Suprapubic skin (tissue), 4 donors: Measurements from ENCODE around the gene CCDC13. TPM values are rescaled to one million over a fixed set of nuclear protein-coding genes. Genes with fewer than 3 reads are reported as not detected.

Source experiments
- DNase-seq, 2 donors: peaks; one replicate each; pipeline ENCODE4 v3.0.0-alpha.2; 2019; ENCODE audit warnings: low spot score in 2 of 2
- H3K27ac ChIP-seq: fragments of 200-600 bp; sonication (generic); one replicate; pipeline ENCODE4 v1.5.1; 2019
- H3K27me3 ChIP-seq: fragments of 200-600 bp; sonication (generic); one replicate; pipeline ENCODE4 v1.5.1; 2019
- H3K36me3 ChIP-seq: fragments of 200-600 bp; sonication (generic); one replicate; pipeline ENCODE4 v1.5.1; 2019
- H3K4me1 ChIP-seq: fragments of 200-600 bp; sonication (generic); one replicate; pipeline ENCODE4 v1.5.1; 2019
- H3K4me3 ChIP-seq: fragments of 200-600 bp; sonication (generic); one replicate; pipeline ENCODE4 v1.5.1; 2019; ENCODE audit warnings: mild to moderate bottlenecking
- H3K9me3 ChIP-seq: fragments of 200-600 bp; sonication (generic); one replicate; pipeline ENCODE4 v1.5.1; 2019
- EP300 ChIP-seq: sonication (generic); formaldehyde crosslinking; IDR thresholded peaks from one replicate; pipeline ENCODE4 v1.6.1; 2017; ENCODE audit warnings: antibody characterized with exemption
- POLR2A ChIP-seq, 2 donors: fragments of 450-650 bp; IDR thresholded peaks; one replicate each; pipeline ENCODE4 v1.6.1; 2017; ENCODE audit warnings: antibody characterized with exemption in 2 of 2, mild to moderate bottlenecking in 2 of 2, moderate library complexity in 2 of 2
- POLR2AphosphoS5 ChIP-seq, 3 donors: sonication (generic); formaldehyde crosslinking; IDR thresholded peaks; one replicate each; pipeline ENCODE4 v1.6.1; 2017; ENCODE audit warnings: antibody characterized with exemption in 3 of 3
- whole genome bisulfite sequencing: methylation state at CpG from one replicate; pipeline ENCODE4 v1.1.5; 2018; 5-methylcytosine and 5-hydroxymethylcytosine counted together
- total RNA-seq, 4 donors: library from RNA; depleted of rRNA; stranded (reverse); fragments of >200 nt; gene quantifications; one replicate each; pipeline ENCODE4 v1.1.0, GENCODE V29; 2016
- TF ChIP-seq, protein P1 (sequence below), 2 donors: fragments of 200-600 bp in 1 of 2; fragments of 450-650 bp in 1 of 2; sonication (generic) in 1 of 2; IDR thresholded peaks; one replicate each; pipeline ENCODE4 v1.5.1; 2016 to 2019; ENCODE audit warnings: antibody characterized with exemption in 2 of 2, mild to moderate bottlenecking in 1 of 2, moderate library complexity in 1 of 2

The CCDC13 gene
- total RNA-seq, 4 donors from 2014 or later = 0.89 TPM; not detected in 3

DNA sequence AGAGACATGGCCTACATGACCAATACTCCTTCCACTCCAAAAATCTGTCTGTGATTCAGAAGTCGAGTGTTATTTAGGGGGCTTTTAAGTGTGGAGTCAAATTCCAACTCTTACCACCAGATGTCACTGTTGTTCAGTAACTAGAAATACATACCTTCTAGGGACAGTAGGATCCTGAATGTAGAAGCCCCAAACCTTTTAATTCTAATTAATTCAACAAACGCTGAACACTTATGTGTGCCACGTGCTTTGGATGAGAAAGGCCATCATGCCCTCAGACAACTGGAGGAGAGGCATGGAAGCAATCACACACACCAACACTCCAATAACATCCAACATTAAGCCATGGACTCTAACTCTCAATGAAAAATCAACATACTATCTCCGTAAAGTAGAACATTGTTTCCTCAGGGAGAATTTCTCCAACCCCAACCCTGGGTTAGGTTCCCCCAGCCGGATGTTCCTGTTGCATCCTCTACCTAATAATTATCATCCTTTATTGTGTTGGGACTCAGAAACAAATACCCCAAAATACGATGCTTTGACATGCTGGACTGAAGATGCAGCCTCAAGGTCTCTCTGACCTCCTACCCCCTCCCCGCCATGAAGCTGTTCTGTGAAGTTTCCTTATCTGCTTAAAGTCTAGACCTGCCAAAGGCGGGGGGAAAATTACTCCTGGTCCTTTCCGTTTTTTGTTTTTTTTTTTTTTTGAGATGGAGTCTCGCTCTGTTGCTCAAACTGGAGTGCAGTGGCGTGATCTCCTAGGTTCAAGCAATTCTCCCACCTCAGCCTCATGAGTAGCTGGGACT, 8.0 kb upstream of the CCDC13 start:
- Histone ChIP-seq H3K4me1 (peaks cover 10% of the 10 kb centered on the region), H3K27me3 (no peaks in the 10 kb centered on the region), H3K27ac (no peak overlapping the region), H3K4me3 (no peak overlapping the region), H3K36me3 (peaks cover 25% of the 10 kb centered on the region), H3K9me3 (no peaks in the 10 kb centered on the region)
- 61% methylated on average over 11 of the region's 11 CpGs for WGBS
- no peak for DNase-seq
- TF ChIP-seq POLR2A (IDR thresholded peaks at IDR 0.05) (no peak), EP300 (no peak), POLR2AphosphoS5 (IDR thresholded peaks at IDR 0.05) (no peak)
- TF ChIP-seq, protein P1, sequence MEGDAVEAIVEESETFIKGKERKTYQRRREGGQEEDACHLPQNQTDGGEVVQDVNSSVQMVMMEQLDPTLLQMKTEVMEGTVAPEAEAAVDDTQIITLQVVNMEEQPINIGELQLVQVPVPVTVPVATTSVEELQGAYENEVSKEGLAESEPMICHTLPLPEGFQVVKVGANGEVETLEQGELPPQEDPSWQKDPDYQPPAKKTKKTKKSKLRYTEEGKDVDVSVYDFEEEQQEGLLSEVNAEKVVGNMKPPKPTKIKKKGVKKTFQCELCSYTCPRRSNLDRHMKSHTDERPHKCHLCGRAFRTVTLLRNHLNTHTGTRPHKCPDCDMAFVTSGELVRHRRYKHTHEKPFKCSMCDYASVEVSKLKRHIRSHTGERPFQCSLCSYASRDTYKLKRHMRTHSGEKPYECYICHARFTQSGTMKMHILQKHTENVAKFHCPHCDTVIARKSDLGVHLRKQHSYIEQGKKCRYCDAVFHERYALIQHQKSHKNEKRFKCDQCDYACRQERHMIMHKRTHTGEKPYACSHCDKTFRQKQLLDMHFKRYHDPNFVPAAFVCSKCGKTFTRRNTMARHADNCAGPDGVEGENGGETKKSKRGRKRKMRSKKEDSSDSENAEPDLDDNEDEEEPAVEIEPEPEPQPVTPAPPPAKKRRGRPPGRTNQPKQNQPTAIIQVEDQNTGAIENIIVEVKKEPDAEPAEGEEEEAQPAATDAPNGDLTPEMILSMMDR (IDR thresholded peaks at IDR 0.05) = peak; percentile 60 to 80

DNA sequence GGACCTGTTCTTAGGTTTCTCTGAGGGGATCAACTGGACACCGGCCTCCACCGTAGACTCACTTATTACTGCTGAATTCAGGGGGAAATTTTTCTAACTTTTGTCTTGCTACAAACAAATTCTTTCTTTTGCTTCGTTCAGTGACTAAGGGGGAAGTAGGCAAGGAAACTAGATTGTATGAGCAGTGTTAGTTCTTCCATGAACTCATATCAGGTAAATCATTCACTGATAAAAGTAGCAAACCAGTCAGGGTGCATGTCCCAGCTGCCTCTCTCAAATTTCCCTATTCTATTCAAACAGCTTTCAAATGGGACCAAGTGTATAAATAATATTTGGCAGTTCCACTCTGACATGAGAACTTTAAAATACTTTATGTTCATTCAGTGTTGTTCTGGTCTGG, 7.3 kb upstream of the CCDC13 start:
- WGBS = 80% methylated on average over 3 of the region's 3 CpGs
- TF ChIP-seq POLR2A (IDR thresholded peaks at IDR 0.05) (no peak), EP300 (no peak), POLR2AphosphoS5 (IDR thresholded peaks at IDR 0.05) (no peak)
- TF ChIP-seq, protein P1 (IDR thresholded peaks at IDR 0.05) = no peak
- Histone ChIP-seq H3K36me3 (peaks cover 20% of the 10 kb centered on the region), H3K9me3 (no peaks in the 10 kb centered on the region), H3K4me1 (peaks cover 10% of the 10 kb centered on the region), H3K4me3 (no peak overlapping the region), H3K27ac (peak overlapping the region; percentile 20), H3K27me3 (no peaks in the 10 kb centered on the region)
- no peak for DNase-seq

DNA sequence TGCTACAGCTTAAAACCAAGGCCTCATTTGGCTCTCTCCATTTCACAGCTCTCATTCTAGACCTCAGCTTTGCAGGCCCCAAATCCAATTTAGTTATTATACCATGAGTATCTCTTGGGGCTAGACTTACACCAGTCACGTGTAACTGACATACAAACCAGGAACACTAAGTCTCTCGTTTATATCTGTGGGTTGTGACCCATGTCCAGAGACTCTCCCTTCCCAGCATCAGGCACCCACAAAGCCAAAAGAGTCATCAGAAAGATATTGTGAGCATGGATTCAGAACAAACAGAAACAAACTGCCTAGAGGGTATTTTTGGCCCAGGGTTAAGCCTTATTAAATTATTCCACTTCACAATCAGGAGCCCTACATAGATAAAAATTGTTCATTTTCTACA, 5.6 kb upstream of the CCDC13 start:
- no peaks in the 10 kb centered on the region for H3K27me3 ChIP-seq
- TF ChIP-seq EP300 (no peak), POLR2A (IDR thresholded peaks at IDR 0.05) (no peak), POLR2AphosphoS5 (IDR thresholded peaks at IDR 0.05) (no peak)
- TF ChIP-seq, protein P1 (IDR thresholded peaks at IDR 0.05) = no peak
- H3K4me3 ChIP-seq = no peak overlapping the region
- peaks cover 8% of the 10 kb centered on the region for H3K36me3 ChIP-seq
- DNase-seq = no peak
- H3K9me3 ChIP-seq = no peaks in the 10 kb centered on the region
- 88% methylated on average over 2 of the region's 2 CpGs for WGBS
- H3K4me1 ChIP-seq = peaks cover 12% of the 10 kb centered on the region
- peak overlapping the region; percentile 60 for H3K27ac ChIP-seq

DNA sequence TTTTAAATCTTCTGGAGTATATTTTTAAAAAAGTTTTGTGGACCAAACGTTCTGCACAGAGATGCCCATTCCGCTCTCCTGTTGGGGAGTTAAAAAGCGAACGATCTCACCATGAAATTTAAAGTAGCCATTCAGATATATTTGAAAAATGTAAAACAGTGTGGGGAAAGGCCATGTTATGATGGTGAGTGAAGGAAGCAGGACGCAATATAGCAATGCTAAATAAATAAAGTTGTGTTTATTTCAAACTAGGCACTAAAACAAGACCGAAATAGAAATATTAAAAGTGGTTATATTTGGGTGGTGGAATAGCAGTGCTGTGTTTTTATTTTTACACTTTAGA, 327 bp upstream of the CCDC13 start:
- TF ChIP-seq POLR2AphosphoS5 (IDR thresholded peaks at IDR 0.05) (no peak), POLR2A (IDR thresholded peaks at IDR 0.05) (no peak), EP300 (no peak)
- TF ChIP-seq, protein P1 (IDR thresholded peaks at IDR 0.05) = no peak
- H3K36me3 ChIP-seq = no peaks in the 10 kb centered on the region
- 14% methylated on average over 6 of the region's 6 CpGs for WGBS
- H3K27me3 ChIP-seq = no peaks in the 10 kb centered on the region
- peak overlapping the region; percentile 51 for H3K4me3 ChIP-seq
- no peak for DNase-seq
- H3K27ac ChIP-seq = peak overlapping the region; percentile 51
- H3K4me1 ChIP-seq = peaks cover 14% of the 10 kb centered on the region
- no peaks in the 10 kb centered on the region for H3K9me3 ChIP-seq

DNA sequence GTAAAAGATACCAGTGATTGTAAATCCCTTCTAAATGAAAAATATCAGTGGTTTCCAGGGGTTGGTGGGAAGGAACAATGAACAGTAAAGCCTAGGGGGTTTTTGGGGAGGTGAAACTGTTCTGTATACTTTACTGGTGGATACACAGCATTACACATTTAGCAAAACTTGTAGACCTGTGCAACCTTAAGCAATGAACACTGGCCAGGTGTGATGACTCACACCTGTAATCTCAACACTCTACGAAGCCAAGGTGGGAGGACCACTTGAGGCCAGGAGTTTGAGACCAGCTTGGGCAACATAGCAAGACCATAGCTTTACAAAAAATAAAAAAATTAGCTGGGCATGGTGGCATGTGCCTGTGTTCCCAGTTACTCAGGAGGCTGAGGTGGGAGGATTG, 1.8 kb downstream of the CCDC13 start:
- no peak overlapping the region for H3K27ac ChIP-seq
- 50% methylated on average over 1 of the region's 1 CpG for WGBS
- no peak overlapping the region for H3K4me3 ChIP-seq
- TF ChIP-seq, protein P1 (IDR thresholded peaks at IDR 0.05) = no peak
- TF ChIP-seq POLR2A (IDR thresholded peaks at IDR 0.05) = no peak
- TF ChIP-seq EP300 = no peak
- no peak for TF ChIP-seq POLR2AphosphoS5 (IDR thresholded peaks at IDR 0.05)
- no peaks in the 10 kb centered on the region for H3K9me3 ChIP-seq
- DNase-seq = no peak
- no peaks in the 10 kb centered on the region for H3K36me3 ChIP-seq
- no peaks in the 10 kb centered on the region for H3K27me3 ChIP-seq
- H3K4me1 ChIP-seq = peaks cover 14% of the 10 kb centered on the region
